IMR-90 (cell line): ENCODE results near the gene TMEM8B.

Source experiments
- CEBPB ChIP-seq: IDR thresholded peaks from 2 replicates; pipeline ENCODE4 v1.6.1; 2012; ENCODE audit warnings: low read depth, low read length, improper control_type of control experiment
- MAFK ChIP-seq: IDR thresholded peaks from 2 replicates; pipeline ENCODE4 v1.6.1; 2012; ENCODE audit warnings: low read depth, low read length, improper control_type of control experiment
- RAD21 ChIP-seq: IDR thresholded peaks from 2 replicates; pipeline ENCODE4 v1.6.1; 2012; ENCODE audit warnings: low read length, improper control_type of control experiment
- TF ChIP-seq, protein P1 (sequence below): conservative IDR thresholded peaks from 2 replicates; pipeline ENCODE4 v1.5.1; 2012; ENCODE audit warnings: mild to moderate bottlenecking, low read depth, low read length, improper control_type of control experiment

- TF ChIP-seq, protein P1, sequence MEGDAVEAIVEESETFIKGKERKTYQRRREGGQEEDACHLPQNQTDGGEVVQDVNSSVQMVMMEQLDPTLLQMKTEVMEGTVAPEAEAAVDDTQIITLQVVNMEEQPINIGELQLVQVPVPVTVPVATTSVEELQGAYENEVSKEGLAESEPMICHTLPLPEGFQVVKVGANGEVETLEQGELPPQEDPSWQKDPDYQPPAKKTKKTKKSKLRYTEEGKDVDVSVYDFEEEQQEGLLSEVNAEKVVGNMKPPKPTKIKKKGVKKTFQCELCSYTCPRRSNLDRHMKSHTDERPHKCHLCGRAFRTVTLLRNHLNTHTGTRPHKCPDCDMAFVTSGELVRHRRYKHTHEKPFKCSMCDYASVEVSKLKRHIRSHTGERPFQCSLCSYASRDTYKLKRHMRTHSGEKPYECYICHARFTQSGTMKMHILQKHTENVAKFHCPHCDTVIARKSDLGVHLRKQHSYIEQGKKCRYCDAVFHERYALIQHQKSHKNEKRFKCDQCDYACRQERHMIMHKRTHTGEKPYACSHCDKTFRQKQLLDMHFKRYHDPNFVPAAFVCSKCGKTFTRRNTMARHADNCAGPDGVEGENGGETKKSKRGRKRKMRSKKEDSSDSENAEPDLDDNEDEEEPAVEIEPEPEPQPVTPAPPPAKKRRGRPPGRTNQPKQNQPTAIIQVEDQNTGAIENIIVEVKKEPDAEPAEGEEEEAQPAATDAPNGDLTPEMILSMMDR: no peak
- TF ChIP-seq CEBPB (no peak), RAD21 (no peak), MAFK (no peak)
Observed at GRCh38 chr9:35908504-35909125, 79.6 kb downstream of the TMEM8B start.
